H1 (cell line): ENCODE measurements around the gene FAM174B. TPM values are rescaled to one million over a fixed set of nuclear protein-coding genes. Genes with fewer than 3 reads are reported as not detected.

Experiments used
- CTBP2 ChIP-seq: IDR thresholded peaks from 2 replicates; pipeline ENCODE4 v1.7.0; 2011; ENCODE audit warnings: borderline replicate concordance, mild to moderate bottlenecking, moderate library complexity, mixed read lengths, low read length; ENCODE audit not compliant: insufficient read depth, insufficient read length
- KDM1A ChIP-seq: fragments of 200-600, 300-600 bp; sonication (generic); IDR thresholded peaks from 2 replicates; pipeline ENCODE4 v1.7.1; 2016; ENCODE audit warnings: mild to moderate bottlenecking, low read length, borderline replicate concordance
- KDM4A ChIP-seq: IDR thresholded peaks from one replicate; pipeline ENCODE4 v1.7.1; 2012; ENCODE audit warnings: low read depth, mild to moderate bottlenecking, moderate library complexity, low read length, inconsistent platforms; ENCODE audit not compliant: severe bottlenecking
- KDM5A ChIP-seq: fragments of 200-600 bp; IDR thresholded peaks from 2 replicates; pipeline ENCODE4 v1.7.1; 2012; ENCODE audit warnings: mild to moderate bottlenecking, low read length, inconsistent platforms, mixed read lengths
- RXRA ChIP-seq: IDR thresholded peaks from 2 replicates; pipeline ENCODE4 v1.6.1; 2011; ENCODE audit warnings: low read depth, mild to moderate bottlenecking, low read length, moderate library complexity; ENCODE audit not compliant: insufficient read depth
- TAF7 ChIP-seq: optimal IDR thresholded peaks from 2 replicates; pipeline ENCODE3; 2011; ENCODE audit warnings: low read depth, mild to moderate bottlenecking, inconsistent platforms, low read length, moderate library complexity, borderline replicate concordance
- ZNF274 ChIP-seq: IDR thresholded peaks from 2 replicates; pipeline ENCODE4 v1.7.0; 2012; ENCODE audit warnings: low read length, borderline replicate concordance; ENCODE audit errors: extremely low read depth
- polyA plus RNA-seq, 7 experiments: library from polyadenylated mRNA; depleted of rRNA in 3 of 7; stranded (reverse) in 5 of 7; unstranded in 2 of 7; fragments of >200 nt in 5 of 7; fragments of 200-250 nt in 2 of 7; gene quantifications; 1 replicate in 5 of 7; 2 replicates in 1 of 7; 4 replicates in 1 of 7; pipeline versions ENCODE4 v1.2.1 to v1.2.3, GENCODE V29; 2011 to 2013; ENCODE audit warnings: missing spikeins in 2 of 7, mixed read lengths in 2 of 7
- total RNA-seq: library from RNA; stranded (reverse); fragmentation: NEBNext Ultra II Directional; extraction: Animal tissue kit (Norgen Biotek cat#: 25700); gene quantifications from 2 replicates; pipeline ENCODE4 v1.2.1, GENCODE V29; 2021

FAM174B gene
- total and polyA plus RNA-seq, 2 of the 8 experiments (the other 6 are each of a cell fraction or from before 2014, with no cell fraction given): 9.3 to 35.2 TPM

GRCh38 chr15:92696096-92696495, 40.5 kb upstream of the FAM174B start (continued):
- TF ChIP-seq KDM1A (no peak), CTBP2 (no peak), KDM4A (no peak), ZNF274 (no peak), TAF7 (no peak), RXRA (no peak), KDM5A (no peak)
